Lung (tissue), 12 donors: ENCODE measurements around the gene WNK1. TPM values are rescaled to one million over a fixed set of nuclear protein-coding genes. Genes with fewer than 3 reads are reported as not detected.

Experiments used
- ATAC-seq: fragments of 200-7000 bp; cut with Tn5 transposase; one replicate; pipeline ENCODE4 v1.9.1; 2020; ENCODE audit warnings: moderate number of reproducible peaks; ENCODE audit not compliant: insufficient read depth, low FRiP score
- DNase-seq, 3 donors: peaks; one replicate each; pipeline ENCODE4 v3.0.0-alpha.2; 2013 to 2017
- H3K27ac ChIP-seq, 2 donors: one replicate each; pipeline ENCODE4 v1.5.1; 2013; ENCODE audit warnings: mild to moderate bottlenecking in 2 of 2, moderate library complexity in 2 of 2, control low read depth in 1 of 2, inconsistent platforms in 1 of 2, low read depth in 1 of 2, low read length in 1 of 2
- H3K27me3 ChIP-seq, 3 donors: one replicate each; pipeline ENCODE4 v1.5.1; 2013; ENCODE audit warnings: low read length in 2 of 3; ENCODE audit not compliant: control insufficient read depth in 3 of 3, insufficient read depth in 3 of 3
- H3K36me3 ChIP-seq, 4 donors: one replicate each; pipeline ENCODE4 v1.5.1; 2013; ENCODE audit warnings: low read length in 4 of 4, mild to moderate bottlenecking in 1 of 4, moderate library complexity in 1 of 4; ENCODE audit not compliant: control insufficient read depth in 4 of 4, insufficient read depth in 4 of 4
- H3K4me1 ChIP-seq, 5 donors: one replicate each; pipeline ENCODE4 v1.5.1; 2013; ENCODE audit warnings: low read length in 5 of 5, mild to moderate bottlenecking in 2 of 5, moderate library complexity in 1 of 5; ENCODE audit not compliant: control insufficient read depth in 5 of 5, insufficient read depth in 5 of 5
- H3K4me3 ChIP-seq: one replicate; pipeline ENCODE4 v1.5.1; 2013; ENCODE audit warnings: mild to moderate bottlenecking, control low read depth, moderate library complexity
- H3K9ac ChIP-seq, 2 donors: one replicate each; pipeline ENCODE4 v1.5.1; 2013; ENCODE audit warnings: low read length in 2 of 2, control low read depth in 1 of 2; ENCODE audit not compliant: insufficient read depth in 1 of 2
- H3K9me3 ChIP-seq, 4 donors: one replicate each; pipeline ENCODE4 v1.5.1; 2013; ENCODE audit warnings: low read length in 3 of 4, mild to moderate bottlenecking in 1 of 4, moderate library complexity in 1 of 4; ENCODE audit not compliant: control insufficient read depth in 4 of 4, insufficient read depth in 3 of 4
- WGBS, 2 donors: extraction: QIAGEN DNeasy Blood & Tissue Kit; methylation state at CpG; one replicate each; pipeline ENCODE4 v1.1.7; 2013; 5-methylcytosine and 5-hydroxymethylcytosine counted together
- polyA plus RNA-seq, 2 donors: library from polyadenylated mRNA; stranded (reverse); fragments of 200-250 nt; gene quantifications; one replicate each; pipeline ENCODE4 v1.2.1, GENCODE V29; 2013
- total RNA-seq, 2 donors: library from RNA; depleted of rRNA in 1 of 2; stranded (reverse); fragments of >200 nt in 1 of 2; gene quantifications; one replicate each; pipeline ENCODE4 v1.2.1, GENCODE V29; 2014 to 2021
- TF ChIP-seq, protein P1 (sequence below): IDR thresholded peaks from 2 replicates; pipeline ENCODE4 v1.5.1; 2012; ENCODE audit warnings: mild to moderate bottlenecking; ENCODE audit errors: control extremely low read depth, extremely low read depth
- donor health status: control.
- donor health status: control.
- donor health status: Bipolar disorder and iron deficiency.
- donor health status: healthy.
- donor health status: DM: yes; HTN: yes; CAD: no.

Gene WNK1
- total and polyA plus RNA-seq, 4 donors = 23.1 to 269 (median 128) TPM

DNA sequence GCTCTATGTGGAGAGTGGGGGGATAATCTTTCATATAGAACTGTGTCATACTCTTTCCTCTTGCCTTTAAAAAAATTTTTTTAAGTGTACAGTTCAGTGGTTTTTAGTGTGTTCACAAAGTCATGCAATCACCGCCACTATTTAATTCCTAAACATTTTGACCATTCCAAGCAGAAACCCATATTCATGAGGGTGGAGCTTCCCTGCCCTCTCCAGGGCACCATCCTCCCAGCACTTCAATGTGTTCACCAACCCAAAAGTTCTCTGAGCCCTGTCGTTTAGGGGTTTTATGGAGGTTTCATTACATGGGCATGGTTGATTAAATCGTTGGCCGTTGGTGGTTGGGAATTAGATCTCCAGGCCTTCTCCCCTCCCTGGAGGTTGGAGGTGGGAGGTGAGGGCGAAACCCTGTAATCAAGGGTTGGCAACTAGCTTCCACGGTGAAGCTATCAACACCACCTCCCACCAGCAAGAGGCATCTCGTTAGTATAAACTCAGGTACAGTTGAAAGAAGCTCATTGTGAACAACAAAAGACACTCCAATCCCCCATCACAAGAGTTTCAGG is 42.8 kb upstream of the WNK1 start:
- DNase-seq (no peak), ATAC-seq (no peak)
- WGBS, 2 donors = 89 to 95% methylated on average over 7 of the region's 7 CpGs
- no peaks in the 10 kb centered on the region for H3K27me3 ChIP-seq
- TF ChIP-seq, protein P1, sequence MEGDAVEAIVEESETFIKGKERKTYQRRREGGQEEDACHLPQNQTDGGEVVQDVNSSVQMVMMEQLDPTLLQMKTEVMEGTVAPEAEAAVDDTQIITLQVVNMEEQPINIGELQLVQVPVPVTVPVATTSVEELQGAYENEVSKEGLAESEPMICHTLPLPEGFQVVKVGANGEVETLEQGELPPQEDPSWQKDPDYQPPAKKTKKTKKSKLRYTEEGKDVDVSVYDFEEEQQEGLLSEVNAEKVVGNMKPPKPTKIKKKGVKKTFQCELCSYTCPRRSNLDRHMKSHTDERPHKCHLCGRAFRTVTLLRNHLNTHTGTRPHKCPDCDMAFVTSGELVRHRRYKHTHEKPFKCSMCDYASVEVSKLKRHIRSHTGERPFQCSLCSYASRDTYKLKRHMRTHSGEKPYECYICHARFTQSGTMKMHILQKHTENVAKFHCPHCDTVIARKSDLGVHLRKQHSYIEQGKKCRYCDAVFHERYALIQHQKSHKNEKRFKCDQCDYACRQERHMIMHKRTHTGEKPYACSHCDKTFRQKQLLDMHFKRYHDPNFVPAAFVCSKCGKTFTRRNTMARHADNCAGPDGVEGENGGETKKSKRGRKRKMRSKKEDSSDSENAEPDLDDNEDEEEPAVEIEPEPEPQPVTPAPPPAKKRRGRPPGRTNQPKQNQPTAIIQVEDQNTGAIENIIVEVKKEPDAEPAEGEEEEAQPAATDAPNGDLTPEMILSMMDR = no peak
- H3K9ac ChIP-seq = no peak overlapping the region
- H3K36me3 ChIP-seq = no peaks in the 10 kb centered on the region
- H3K27ac ChIP-seq = no peak overlapping the region
- peaks cover 0 to 3% (median 0%) of the 10 kb centered on the region in 5 donors for H3K4me1 ChIP-seq
- no peaks in the 10 kb centered on the region for H3K9me3 ChIP-seq
- no peak overlapping the region for H3K4me3 ChIP-seq

DNA sequence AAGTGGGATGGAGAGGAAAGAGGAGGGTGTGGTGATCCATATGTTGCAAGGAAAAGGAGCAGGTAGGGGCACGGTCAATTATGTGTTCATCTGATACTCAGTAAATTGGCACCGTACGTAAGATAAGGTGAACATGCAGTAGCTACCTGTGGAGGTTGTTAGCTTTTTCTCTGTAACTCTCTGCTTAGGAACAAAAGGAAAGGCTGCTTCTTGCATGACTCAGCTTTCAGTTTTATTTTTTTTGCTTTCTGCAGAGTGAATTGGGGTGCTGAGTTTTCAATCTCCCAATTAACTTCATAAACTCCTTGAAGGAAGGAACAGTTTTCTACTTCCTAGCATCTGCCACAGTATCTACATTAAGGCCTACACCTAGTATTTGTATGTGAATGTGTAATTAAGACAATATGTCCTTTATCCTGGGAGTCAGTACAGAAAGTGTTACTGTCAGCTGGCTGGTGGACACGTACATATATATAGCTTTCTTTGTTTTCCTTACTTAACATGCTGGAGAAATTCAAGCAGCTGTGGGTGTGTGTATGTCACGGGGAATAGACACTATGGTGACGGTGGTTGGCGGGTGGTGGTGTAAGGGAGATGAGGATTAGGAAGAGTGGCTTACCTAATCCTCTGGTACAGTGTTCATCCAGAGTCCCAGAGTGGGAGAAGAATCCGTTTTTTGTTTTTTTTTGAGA is 40.1 kb upstream of the WNK1 start:
- no peaks in the 10 kb centered on the region for H3K27me3 ChIP-seq
- TF ChIP-seq, protein P1 = no peak
- 68 to 73% methylated on average over 8 of the region's 8 CpGs for WGBS, 2 donors
- no peak for ATAC-seq
- H3K36me3 ChIP-seq = no peaks in the 10 kb centered on the region
- DNase-seq = no peak
- no peaks in the 10 kb centered on the region for H3K9me3 ChIP-seq
- H3K4me3 ChIP-seq = no peak overlapping the region
- peak overlapping the region in 1 of 2 donors; percentile 72 for H3K27ac ChIP-seq
- H3K4me1 ChIP-seq = no peaks in the 10 kb centered on the region
- no peak overlapping the region for H3K9ac ChIP-seq

DNA sequence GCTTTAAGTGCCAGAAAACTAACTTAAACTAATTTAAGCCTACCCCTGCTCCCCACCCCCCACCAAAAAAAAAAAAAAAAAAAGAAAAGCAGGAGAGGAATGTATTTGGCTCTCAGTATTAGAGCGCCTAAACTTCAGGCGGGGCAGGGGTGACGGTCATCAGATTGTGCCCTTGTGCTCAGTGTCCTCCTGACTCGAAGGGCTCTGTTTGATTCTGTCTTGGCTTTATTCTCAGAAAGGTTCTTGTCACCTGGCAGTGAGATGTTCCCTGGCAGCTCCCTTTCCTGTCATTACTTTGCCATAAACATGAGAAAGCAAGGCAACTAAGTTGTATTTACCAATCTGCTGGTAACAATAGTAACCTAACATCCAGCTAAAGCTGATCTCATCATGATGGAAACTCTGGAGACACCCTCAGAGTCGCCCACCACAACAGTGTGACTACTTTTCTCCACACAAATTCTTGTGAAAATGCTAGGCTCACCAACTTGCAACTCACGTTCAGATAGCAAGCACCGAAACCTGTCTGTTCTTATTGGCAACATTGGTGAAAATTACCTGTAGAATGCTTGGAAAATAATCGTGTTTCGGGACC is 39.0 kb upstream of the WNK1 start:
- Histone ChIP-seq H3K27me3 (no peaks in the 10 kb centered on the region), H3K9me3 (no peaks in the 10 kb centered on the region)
- WGBS, 2 donors = 90 to 95% methylated on average over 9 of the region's 9 CpGs

More for the DNA sequence above, 39.0 kb upstream of the WNK1 start:
- Histone ChIP-seq H3K36me3 (no peaks in the 10 kb centered on the region), H3K27ac (peak overlapping the region in 1 of 2 donors; percentile 72), H3K4me3 (no peak overlapping the region), H3K9ac (no peak overlapping the region), H3K4me1 (no peaks in the 10 kb centered on the region)
- DNase-seq (no peak), ATAC-seq (no peak)
- TF ChIP-seq, protein P1 = no peak
